ENCODE measurements around the gene RHEB.

The RHEB gene

DNA sequence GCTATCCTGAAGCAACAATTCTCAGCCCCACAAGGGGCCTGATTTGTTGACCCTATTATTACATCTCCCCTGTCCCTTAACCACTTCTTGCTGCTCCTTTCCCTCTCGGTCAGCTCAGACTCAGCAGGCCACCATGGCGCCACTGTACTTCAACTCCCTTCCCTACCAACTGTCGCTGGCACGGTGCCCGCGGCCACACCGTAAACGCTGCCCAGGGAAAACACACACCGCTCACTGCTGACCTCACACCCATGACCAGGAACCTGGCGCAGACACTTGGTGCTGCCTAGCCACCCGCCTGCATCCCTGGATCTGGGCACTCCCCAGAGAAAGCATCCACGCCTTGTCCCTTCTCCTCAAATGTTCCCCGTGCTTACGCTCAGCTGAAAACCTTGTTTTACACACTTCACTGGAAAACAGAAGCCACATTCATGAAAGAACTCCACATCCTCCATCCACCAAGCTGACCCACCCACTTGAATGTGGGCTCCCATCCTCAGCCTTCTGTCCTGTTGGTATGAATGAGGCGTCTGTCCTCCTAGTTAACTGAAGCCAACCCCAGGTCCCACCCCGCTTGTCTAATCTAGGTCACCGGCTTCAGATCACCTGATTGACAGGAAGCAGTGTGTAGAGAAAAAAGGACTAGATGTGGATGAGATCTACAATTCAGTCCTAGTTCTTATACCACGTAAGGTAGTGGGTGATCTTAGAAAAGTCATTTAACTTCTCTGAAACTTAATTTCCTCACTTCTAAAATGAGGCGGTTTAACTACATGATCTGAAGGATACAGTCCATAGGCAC is 51.3 kb downstream of the RHEB start:
- DNase-seq, result no peak

DNA sequence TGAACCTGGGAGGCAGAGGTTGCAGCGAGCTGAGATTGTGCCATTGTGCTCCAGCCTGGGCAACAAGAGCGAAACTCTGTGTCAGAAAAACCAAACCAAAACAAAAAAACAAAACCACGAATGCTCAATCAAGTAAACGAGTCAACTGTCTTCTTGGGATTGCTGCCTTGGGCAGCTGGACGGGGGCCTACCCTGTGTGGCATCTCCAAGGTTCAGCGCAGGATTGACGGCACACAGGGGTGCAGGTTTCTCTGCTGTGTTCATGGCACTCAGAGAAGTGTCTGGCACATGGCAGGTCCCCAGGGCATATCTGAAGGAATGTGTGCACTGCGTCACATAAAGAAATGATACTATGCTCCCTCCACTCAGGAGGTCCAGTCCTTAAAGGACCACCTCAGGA is 54.5 kb downstream of the RHEB start:
- no peak for DNase-seq

DNA sequence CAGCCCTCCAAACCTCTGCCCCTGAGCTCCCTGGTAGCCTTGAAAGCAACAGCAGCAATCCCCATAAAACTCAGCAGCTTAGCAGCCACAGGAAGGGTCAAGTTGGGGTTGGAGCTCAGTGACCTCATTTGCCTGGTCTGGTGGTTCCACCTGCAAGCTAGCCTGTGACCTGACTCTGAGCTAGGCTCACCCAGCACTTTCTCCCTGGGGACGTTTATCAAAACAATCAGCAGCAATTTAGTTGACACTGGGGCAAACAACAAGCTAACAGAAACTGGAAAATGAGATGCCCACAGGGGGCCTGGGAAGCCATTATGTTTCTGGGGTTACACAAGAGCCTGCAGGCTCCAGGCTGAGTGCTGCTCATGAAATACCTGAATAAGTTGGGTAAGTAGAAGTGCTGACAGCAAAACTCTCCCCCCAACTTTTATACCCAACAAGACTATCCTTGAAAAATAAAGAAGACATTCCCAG is 57.4 kb downstream of the RHEB start:
- DNase-seq, result no peak

DNA sequence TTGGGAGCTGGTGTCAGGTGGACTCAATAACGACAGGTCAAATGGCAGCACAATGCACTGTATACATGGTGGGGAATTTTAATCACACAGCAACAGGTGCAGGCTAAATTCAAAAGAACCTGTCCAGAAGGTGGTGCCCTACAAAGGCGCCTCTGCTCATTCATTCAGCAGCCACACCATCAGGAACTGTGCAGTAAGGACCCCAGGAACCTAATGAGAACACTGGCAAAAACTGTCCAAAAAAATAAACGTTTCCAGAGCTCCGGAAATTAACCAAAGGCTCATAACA is 57.8 kb downstream of the RHEB start:
- DNase-seq, result no peak

DNA sequence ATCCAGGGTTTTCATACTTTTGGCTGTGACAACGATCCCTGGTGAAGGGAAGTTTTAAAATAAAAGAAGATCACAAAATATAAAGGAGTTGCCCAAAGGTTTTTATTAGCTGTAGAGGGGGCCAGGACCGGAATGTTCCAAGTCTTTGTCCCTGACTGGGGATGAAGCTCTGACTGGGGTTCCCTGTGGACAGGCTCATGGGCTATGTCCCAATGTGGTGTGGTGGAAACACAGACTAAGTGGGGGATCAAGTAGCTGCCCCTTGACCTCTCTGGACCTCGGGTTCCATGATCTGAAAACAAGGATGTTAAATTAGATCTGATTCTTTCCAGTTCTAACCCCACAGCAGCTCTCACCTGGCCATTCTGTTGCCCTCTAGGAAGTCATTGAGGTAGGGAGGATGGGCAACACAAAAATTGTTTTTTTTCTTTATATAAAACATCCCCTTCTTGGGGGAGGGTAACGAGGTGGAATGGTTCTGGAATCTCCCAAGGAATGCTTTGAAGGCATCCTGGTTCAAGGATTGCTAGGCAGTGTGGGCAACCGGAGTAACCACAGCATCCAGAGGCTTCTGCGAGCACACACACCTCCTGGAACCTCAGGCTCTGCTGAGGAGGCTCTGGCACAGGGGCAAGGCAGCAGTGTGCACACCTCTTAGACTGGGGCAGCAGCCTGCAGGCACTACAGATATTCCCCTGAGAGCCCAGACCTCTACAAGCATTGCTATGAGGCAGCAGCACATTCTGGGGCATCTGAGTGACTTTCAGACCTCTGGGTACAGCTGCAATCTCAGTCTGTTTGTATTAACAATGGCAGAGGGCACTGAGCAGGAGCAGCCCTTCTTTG is 58.4 kb downstream of the RHEB start:
- no peak for DNase-seq

DNA sequence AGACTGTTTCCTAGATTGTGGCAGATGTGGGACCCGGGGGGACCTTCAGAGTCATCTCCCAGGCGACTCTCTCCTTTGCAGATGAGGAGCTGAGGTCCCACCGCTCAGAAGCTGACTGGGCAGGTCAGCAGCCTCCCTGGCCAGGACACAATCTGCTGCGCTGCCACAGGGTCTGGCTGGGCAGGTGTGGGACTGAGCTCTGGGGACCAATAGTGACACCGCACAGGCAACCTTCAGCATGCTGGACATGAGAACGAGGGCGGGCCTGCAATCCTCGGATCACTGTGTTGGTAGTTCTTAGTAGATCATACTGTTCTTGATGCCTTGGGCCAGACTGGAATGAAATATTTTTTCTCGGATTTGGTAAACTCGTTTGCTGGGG is 59.2 kb downstream of the RHEB start:
- DNase-seq, result no peak

DNA sequence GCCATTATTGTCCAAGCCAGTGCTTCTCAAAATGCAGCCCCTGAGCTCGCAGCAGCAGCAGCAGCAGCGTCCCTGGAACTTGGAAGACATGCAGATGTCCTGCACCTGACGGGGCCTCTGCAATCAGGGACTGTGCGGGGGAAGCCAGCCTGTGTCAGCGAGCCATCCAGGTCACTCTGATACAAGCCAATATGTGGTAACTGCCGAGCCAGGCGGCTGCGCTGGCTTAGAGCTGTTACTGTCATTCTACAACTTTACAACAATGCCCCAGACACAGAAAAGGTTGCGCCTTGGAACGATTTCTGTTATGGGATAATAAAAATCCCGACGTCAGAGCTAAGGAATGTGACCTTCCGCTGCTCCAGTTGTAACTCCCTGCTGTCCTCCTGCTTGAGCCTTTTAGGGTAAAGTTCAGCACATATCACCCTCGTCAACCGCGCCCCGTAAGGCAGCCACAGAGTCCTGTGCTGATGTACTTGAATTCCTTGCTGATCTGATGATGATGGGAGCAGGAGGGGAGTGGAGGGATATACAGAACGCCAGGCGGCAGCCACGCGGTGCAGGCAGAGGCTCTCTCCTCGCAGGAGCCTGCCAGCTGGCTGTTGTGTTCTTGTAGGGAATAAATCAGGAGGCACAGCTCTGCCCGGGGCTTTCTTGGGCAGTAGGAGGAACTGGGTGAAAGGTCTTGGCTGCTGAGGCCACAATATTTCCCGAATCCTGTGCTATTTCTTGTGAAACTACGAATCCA is 59.8 kb downstream of the RHEB start:
- DNase-seq, result no peak

DNA sequence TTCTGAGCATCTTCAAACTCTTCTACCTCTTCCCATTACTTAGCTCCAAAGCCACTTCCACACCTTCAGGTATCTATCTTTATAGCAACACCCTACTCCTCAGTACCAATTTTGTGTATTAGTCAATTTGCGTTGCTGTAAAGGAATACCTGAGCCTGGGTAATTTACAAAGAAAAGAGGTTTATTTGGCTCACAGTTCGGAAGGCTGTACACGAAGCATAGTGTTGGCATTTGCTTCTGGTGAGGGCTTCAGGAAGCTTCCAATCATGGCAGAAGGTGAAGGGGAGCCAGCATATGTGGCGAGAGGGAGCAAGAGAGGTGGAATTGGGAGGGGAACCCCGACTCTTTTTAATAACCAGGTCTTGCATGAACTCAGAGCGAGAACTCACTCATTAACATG is 62.2 kb downstream of the RHEB start:
- no peak for DNase-seq

DNA sequence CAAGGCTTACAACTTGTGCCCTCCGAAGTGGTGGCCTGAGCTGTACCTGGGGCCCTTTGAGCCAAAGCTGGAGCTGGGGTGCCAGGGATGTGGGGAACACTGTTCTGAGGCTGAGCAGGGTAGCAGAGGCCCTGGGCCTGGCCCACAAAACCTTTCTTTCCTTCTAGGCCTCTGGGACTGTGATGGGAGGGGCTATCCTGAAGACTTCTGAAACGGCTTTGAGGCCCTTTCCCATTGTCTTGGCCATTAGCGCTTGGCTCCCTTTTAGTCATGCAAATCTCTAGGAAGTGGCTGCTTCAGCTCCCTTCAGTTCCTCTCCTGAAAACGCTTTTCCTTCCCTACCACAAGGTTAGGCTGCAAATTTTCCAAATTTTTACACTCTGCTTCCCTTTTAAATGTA is 62.9 kb downstream of the RHEB start:
- DNase-seq, result no peak

DNA sequence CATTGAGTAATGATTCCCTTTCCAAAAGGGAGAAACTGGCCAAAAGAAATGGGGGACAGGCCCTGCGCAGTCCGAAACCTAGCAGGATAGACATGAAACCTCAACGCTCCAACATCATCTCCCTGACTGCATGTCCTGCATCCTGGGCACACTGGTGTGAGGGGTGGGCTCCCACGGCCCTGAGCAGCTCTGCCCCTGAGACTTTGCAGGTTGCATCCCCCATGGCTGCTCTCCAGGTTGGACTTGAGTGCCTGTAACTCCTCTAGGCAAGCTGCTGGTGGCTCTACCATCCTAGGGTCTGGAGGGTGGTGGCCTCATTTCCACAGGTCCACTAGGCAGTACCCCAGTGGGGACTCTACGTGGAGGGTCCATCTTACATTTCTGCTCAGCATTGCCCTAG is 63.4 kb downstream of the RHEB start:
- no peak for DNase-seq

DNA sequence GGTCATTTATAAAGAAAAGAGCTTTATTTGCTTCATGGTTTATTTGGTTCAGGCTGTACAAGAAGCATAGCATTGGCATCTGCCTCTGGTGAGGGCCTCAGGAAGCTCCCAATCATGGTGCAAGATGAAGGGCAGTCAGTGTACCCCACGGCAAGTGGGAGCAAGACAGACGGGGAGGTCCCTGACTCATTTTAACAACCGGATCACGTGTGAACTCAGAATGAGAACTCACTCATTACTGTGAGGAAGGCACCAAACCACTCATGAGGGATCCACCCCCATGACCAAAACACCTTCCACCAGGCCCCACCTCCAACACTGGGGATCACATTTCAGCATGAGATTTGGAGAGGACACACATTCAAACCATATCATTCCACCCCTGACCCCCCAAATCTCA is 64.0 kb downstream of the RHEB start:
- no peak for DNase-seq

DNA sequence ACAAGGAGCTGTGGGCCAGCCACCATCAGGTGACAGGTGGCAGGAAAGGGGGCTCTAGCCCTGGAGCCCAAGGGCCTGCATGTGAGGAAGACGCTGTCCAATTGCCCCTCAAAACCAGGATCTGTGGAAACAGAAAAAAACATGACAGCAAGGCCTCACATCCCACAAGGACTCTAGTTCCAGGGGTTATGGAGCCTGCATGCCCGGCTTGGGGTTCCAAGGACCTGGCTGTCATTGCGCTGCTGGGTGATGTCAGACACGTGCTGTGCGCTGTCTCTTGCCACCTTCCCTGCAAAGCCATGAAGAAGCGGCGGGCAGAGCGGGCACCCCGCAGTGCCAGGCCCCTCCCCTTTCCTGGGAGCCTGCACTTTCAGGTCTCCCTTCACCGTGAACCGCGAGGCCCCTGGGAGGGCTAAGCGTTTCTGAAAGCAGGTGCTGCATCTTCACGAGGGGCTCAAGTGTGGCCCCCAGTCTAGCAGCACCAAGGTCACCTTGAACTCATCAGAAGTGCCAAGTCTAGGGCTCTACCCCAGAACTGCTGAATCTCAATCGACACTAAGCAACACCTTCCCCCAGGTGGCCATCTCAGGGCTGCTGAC is 64.7 kb downstream of the RHEB start:
- no peak for DNase-seq

DNA sequence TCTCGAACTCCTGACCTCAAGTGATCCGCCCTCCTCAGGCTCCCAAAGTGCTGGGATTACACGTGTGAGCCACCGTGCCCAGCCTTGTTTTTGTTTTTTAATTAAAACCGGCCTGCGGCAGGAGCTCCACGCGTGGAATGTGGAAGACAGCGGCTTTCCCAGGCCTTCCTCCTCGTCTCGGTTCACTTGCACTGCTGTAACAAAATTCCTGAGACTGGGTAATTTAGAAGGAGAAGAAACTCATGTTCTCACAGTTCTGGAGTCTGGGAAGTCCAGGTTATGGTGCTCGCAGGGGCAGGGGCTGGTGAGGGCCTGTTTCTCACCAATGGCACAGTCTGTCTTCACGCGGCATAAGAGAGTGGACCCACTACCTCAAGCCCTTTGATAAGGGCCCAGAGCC is 65.4 kb downstream of the RHEB start:
- DNase-seq, result no peak

DNA sequence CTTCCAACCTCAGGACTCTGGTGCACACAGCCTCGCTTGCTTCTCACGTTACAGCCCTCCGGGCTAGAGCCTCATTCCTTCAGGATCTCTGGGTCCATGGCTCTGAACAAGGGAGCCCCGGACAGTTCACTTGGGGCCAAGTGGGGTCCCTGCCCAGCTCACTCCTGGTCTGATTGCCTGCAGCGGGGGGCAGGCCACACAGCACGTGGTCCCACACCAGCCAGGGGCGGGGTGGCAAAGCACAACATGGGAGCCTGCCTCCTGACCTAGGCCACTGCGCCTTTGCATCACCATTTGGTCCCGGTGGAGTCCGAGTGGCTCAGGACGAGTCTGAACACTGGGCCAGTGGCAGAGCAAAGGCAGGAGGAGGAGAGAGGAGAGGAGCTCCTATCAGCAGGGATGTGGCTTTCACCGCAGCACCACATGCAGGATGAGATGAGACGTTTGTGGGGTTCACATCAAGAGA is 66.3 kb downstream of the RHEB start:
- DNase-seq, result no peak

DNA sequence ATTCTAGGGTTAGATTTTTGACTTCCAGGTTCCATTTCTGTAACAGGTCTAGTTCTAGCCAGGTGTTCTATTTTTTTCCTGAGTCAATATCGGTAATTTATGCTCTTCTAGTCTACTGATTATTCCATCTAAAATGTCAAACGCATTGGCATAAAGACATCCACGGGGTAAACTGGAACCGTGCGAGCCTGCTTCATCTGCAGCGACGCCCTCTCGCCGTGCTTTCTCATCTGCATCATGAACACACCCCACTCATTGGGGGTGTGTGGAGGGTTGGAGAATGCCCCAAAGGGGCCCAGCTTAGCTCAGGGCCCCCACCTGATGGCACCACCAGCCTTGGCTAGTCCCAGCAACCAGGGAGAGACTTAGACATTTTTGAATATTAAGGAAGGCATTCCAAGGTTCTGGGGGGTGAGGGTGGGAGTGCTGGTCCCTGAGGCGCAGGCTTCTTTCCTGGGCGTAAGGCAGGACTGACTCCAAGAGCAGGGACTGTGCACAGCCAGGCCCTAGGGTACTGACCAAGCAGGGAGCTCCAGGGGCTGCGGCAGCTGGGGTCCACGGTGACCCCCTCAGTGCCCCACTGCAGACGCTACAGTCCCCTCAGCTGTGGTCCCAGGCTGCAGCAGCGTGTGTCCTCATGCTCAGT is 66.9 kb downstream of the RHEB start:
- no peak for DNase-seq

DNA sequence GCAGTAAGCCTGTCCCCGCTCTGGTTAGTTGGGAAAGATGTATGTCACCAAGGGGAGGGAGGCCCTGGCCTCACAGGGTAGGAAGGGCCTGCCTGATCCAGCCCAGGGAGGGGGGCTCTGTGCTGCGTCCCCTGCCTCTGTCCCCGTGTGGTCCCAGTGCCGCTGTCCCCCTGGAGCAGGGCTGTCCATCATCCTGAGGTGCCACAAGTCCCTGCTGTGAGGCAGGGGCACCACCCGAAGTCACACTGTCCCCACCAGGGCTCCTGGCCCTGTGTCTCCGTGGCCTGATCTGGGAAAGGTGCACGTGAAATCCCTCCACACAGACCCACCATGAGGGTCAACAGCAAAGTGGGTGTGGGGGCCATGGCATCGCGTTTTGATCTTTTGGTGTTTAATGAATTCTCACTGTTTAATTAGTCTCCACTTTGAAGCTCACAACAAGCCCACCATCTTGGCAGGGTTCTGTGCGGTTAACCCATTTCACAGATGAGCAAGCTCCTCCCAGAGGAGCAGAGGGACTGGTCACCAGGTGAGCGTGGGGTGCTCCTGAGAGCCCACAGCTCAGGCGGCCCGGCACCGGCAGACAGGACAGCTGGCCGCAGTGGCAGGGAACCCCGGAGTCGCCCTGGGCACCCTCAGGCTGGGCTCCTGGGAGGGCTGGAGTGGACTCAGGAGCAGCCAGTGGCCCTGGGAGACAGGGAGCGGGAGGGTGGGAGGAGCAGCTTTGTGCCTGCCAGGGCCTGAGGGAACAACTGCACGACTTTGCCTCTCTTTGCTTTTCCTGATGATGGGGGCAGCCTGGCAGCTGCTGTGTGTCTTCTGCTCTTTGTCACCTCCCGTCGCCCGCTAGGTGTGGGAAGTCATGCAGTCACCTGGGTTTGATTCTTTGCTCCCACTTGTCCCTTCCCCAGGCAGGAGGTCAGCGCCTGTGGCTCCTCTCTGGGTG is 67.8 kb downstream of the RHEB start:
- no peak for DNase-seq

DNA sequence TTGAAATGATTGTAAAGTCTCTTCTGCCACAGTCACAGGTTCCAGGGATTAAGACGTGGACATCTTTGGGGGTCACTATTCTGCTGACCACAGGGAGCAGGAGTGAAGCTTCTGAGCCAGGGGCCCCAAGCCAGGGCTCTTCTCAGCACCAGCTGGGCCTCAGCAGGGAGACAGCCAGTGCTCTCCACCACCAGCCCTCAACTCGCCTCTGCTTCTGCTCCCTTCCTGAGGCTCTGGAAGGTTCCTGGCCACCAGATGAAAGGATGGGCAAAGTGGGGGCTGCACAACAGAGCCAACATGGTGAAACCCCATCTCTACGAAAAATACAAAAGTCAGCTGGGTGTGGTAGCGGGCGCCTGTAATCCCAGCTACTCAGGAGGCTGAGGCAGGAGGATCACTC is 68.5 kb downstream of the RHEB start:
- DNase-seq, result no peak

DNA sequence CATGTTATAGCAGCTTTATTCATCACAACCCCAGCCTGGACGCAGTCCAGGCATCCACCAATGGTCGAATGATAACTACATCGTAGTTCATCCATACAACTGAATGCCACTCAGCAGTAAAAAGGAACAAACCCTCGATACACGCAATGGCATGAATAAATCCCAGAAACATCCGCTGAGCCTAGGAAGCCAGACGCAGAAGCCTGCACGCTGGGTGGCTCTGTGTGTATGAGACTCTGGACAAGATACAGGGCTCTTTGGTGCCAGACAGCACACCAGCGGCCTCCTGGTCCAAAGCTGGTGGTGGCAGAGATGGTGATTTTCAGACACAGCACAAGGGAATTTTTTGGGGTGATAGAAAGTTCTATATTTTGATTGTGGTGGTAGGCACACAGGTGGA is 69.7 kb downstream of the RHEB start:
- DNase-seq, result no peak

DNA sequence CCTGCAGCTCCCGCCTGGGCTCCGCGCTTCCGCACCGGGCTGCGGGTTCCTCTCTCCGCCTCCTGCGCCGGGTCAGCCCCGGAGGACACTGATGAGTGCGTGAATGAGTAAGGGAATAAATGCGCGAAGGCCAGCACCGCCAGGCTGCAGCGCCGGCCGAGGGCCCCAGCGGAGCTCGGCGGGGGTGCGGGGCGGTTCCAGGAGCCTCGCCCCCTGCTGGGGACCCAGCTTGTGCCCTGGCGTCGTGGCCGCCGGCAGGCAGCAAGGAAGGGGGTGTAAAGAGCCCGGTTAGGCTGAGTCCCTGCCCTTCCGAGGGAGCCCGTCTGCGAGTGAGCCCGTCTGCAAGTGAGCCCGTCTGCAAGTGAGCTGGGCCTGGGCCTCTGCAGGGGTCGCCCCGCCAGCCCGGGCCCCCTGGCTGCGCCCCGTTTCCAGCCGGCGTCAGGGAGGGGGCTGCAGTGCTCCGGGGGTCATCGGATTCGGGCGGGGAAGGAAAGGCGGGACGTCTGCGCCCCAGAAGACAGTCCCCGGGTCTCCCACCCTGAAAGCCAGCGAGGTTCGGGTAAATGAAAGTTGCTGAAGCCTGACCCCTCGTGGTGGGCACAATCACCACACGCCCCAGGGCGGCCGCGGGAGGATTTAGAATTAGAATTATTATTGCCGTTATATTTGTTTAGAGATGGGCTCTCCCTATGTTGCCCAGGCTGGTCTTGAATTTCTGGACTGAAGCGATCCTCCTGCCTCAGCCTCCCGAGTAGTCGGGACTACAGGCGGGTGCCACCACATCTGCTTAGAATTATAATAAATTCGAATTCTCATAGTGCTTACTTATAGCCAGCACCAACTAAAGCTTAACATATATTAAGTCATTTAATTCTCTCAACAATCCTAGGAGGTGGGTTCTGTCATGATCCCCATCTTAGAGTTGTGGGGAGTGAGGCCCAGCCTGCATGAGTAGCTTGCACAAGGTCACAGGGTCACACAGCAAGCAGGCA is 71.1 kb downstream of the RHEB start:
- DNase-seq, result no peak

DNA sequence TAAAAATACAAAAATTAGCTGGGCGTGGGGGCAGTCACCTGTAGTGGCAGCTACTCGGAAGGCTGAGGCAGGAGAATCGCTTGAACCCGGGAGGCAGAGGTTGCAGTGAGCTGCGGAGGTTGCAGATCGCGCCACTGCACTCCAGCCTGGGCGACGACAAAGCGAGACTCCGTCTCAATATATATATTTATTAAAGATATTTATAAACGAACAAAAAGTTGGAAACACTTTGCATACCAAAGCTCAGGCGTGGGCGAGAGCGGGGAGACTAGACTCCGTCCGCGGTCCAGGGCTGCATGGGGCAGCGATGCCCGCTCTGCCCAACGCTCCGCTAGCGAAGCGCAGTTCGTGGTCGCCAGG is 71.8 kb downstream of the RHEB start:
- no peak for DNase-seq

Data from NK-92 treated with Interleukin-12 subunit alpha and Interleukin-12 subunit beta, amount 100 ng/mL, for 24 hours (cell line).